Smooth muscle cell (in vitro differentiated cells): ENCODE data around the gene CRLF1. TPM values are rescaled to one million over a fixed set of nuclear protein-coding genes. Genes with fewer than 3 reads are reported as not detected.

Experiments
- DNase-seq: peaks from one replicate; lab custom pipeline; 2025; ENCODE audit not compliant: unreplicated experiment; lab: John Stamatoyannopoulos, UW
- H2AFZ ChIP-seq: fragments of 200-600 bp; sonication (generic); 2 replicates; pipeline ENCODE4 v1.6.0; 2016; ENCODE audit warnings: antibody characterized with exemption, low read depth, mild to moderate bottlenecking
- H3F3A ChIP-seq: fragments of 200-600 bp; sonication (generic); 2 replicates; pipeline ENCODE4 v1.6.0; 2017; ENCODE audit warnings: antibody characterized with exemption, low read depth
- H3K27ac ChIP-seq: fragments of 200-600 bp; sonication (generic); 2 replicates; pipeline ENCODE4 v1.5.1; 2016; ENCODE audit warnings: low read depth, mild to moderate bottlenecking
- H3K27me3 ChIP-seq: fragments of 200-600 bp; sonication (generic); 2 replicates; pipeline ENCODE4 v1.6.1; 2016; ENCODE audit warnings: low read depth, mild to moderate bottlenecking
- H3K36me3 ChIP-seq: fragments of 200-600 bp; sonication (generic); 2 replicates; pipeline ENCODE4 v1.5.1; 2016; ENCODE audit warnings: low read depth
- H3K4me1 ChIP-seq: fragments of 200-600 bp; sonication (generic); 2 replicates; pipeline ENCODE4 v1.5.1; 2016; ENCODE audit warnings: low read depth
- H3K4me2 ChIP-seq: fragments of 200-600 bp; sonication (generic); 2 replicates; pipeline ENCODE4 v1.6.0; 2016; ENCODE audit warnings: mild to moderate bottlenecking
- H3K4me3 ChIP-seq: fragments of 200-600 bp; sonication (generic); 2 replicates; pipeline ENCODE4 v1.5.1; 2016; ENCODE audit warnings: mild to moderate bottlenecking
- H3K79me2 ChIP-seq: fragments of 200-600 bp; sonication (generic); 2 replicates; pipeline ENCODE4 v1.6.0; 2016; ENCODE audit warnings: low read depth, mild to moderate bottlenecking
- H3K9ac ChIP-seq: fragments of 200-600 bp; sonication (generic); 2 replicates; pipeline ENCODE4 v1.6.0; 2016; ENCODE audit warnings: low read depth
- H3K9me3 ChIP-seq: fragments of 200-600 bp; sonication (generic); replicated peaks from 2 replicates; pipeline ENCODE4 v1.5.1; 2016; ENCODE audit warnings: low read depth
- H4K20me1 ChIP-seq: fragments of 200-600 bp; sonication (generic); 2 replicates; pipeline ENCODE4 v1.6.0; 2016; ENCODE audit warnings: low read depth
- whole genome bisulfite sequencing: methylation state at CpG from one replicate; pipeline ENCODE4 v1.1.7; 2016; ENCODE audit warnings: low lambda C conversion rate; 5-methylcytosine and 5-hydroxymethylcytosine counted together
- polyA plus RNA-seq: library from polyadenylated mRNA; unstranded; fragments of >200 nt; fragmentation: Nextera tagmentation; extraction: Ambion mirVana; gene quantifications from 2 replicates; pipeline ENCODE4 v1.2.1, GENCODE V29; 2016
- total RNA-seq: library from RNA; depleted of rRNA; stranded (reverse); fragments of >200 nt; gene quantifications from 2 replicates; pipeline ENCODE4 v1.2.3, GENCODE V29; 2014
- TF ChIP-seq, protein P1 (sequence below): fragments of 200-600 bp; sonication (generic); IDR thresholded peaks from 2 replicates; pipeline ENCODE4 v1.5.1; 2017; ENCODE audit warnings: borderline replicate concordance, mild to moderate bottlenecking, antibody characterized with exemption; ENCODE audit not compliant: insufficient read depth, poor library complexity, severe bottlenecking

CRLF1 gene
- total and polyA plus RNA-seq, 2 experiments from 2014 or later, result 196 to 1,048 TPM

DNA sequence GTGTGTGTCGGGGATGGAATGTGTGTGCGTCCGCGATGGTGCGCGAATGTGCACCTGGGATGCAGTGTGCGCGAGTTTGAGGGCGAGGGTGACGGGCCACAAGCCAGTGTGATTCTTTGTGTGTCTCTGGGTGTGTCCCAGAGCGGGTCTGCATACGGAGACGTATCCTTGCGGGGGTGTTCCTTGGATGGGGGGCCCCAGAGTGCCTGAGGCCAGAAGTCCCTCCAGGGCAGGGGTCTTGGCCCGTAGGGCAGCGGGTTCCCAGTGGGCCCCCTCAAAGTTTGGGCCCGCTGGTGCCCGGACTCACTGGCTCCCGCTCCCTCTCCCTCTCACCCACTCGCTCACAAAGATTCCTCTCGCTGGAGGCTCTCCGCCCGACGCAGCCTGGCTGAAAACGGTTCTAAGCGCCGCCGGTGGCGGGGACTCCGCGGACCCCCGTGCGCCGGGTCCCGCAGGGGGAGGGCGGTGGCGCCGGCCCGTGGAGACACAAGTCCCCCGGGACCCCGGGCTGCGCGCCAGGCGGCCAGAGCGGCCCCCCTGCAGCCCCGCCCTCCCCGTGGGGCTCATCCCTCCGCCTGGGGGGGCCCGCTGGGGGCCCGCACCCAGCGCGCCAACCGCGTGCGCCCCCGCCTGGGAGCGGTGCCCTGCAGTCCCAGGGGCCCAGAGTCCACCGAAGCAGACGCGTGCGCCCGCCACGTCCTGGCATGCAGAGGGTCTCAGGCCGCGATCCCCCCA lies 886 bp downstream of the CRLF1 start:
- Histone ChIP-seq H3K9me3 (no peaks in the 10 kb centered on the region), H3K4me1 (peaks cover 33% of the 10 kb centered on the region), H4K20me1 (peaks cover 44% of the 10 kb centered on the region), H3K27ac (no peak overlapping the region), H3K4me3 (peak overlapping the region; percentile 57), H2AFZ (no peak overlapping the region), H3K4me2 (peak overlapping the region; percentile 90), H3K36me3 (no peaks in the 10 kb centered on the region), H3F3A (peaks cover 12% of the 10 kb centered on the region), H3K79me2 (peaks cover 27% of the 10 kb centered on the region), H3K27me3 (peaks cover 53% of the 10 kb centered on the region), H3K9ac (no peak overlapping the region)
- TF ChIP-seq, protein P1, sequence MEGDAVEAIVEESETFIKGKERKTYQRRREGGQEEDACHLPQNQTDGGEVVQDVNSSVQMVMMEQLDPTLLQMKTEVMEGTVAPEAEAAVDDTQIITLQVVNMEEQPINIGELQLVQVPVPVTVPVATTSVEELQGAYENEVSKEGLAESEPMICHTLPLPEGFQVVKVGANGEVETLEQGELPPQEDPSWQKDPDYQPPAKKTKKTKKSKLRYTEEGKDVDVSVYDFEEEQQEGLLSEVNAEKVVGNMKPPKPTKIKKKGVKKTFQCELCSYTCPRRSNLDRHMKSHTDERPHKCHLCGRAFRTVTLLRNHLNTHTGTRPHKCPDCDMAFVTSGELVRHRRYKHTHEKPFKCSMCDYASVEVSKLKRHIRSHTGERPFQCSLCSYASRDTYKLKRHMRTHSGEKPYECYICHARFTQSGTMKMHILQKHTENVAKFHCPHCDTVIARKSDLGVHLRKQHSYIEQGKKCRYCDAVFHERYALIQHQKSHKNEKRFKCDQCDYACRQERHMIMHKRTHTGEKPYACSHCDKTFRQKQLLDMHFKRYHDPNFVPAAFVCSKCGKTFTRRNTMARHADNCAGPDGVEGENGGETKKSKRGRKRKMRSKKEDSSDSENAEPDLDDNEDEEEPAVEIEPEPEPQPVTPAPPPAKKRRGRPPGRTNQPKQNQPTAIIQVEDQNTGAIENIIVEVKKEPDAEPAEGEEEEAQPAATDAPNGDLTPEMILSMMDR, result no peak
- DNase-seq, result no peak
- 6% methylated on average over 55 of the region's 65 CpGs for WGBS

- H3K4me2 ChIP-seq, result peak overlapping the region; percentile 90
- H4K20me1 ChIP-seq, result peaks cover 46% of the 10 kb centered on the region
- H3K27me3 ChIP-seq, result peaks cover 48% of the 10 kb centered on the region
- H3K27ac ChIP-seq, result no peak overlapping the region
- WGBS, result 23% methylated on average over 17 of the region's 17 CpGs
- H3K9me3 ChIP-seq, result no peaks in the 10 kb centered on the region
- H3K4me3 ChIP-seq, result peak overlapping the region; percentile 57
- no peaks in the 10 kb centered on the region for H3K36me3 ChIP-seq
- H3K9ac ChIP-seq, result no peak overlapping the region
- H3K4me1 ChIP-seq, result peaks cover 28% of the 10 kb centered on the region
- TF ChIP-seq, protein P1, result no peak
- peaks cover 12% of the 10 kb centered on the region for H3F3A ChIP-seq
- H3K79me2 ChIP-seq, result peaks cover 27% of the 10 kb centered on the region
- DNase-seq, result no peak
- H2AFZ ChIP-seq, result no peak overlapping the region
These were observed 1.4 kb downstream of the CRLF1 start for GRCh38 chr19:18605196-18605545.

DNA sequence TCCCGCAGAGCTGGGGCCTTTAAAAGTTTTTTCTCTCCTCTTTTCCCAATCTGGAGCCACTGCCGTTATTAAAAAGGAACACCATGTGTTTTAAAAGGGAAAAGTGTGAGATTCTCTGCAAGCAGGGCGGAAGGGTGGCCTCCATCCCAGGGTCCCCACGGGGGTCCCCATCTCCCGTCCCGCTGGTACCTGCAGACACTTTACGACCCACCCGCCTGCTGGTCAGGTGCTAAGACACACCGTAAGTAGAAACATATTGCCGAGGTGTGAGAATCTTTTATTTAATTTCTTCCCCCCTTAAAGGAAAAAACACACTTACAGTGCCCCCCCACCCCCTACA lies 1.8 kb downstream of the CRLF1 start:
- Histone ChIP-seq H3K36me3 (no peaks in the 10 kb centered on the region), H3K27me3 (peaks cover 44% of the 10 kb centered on the region), H4K20me1 (peaks cover 49% of the 10 kb centered on the region), H3K79me2 (peaks cover 27% of the 10 kb centered on the region), H3K4me3 (peak overlapping the region; percentile 57), H3K9ac (no peak overlapping the region), H3K27ac (peak overlapping the region; percentile 57), H3F3A (peaks cover 12% of the 10 kb centered on the region), H3K9me3 (no peaks in the 10 kb centered on the region), H3K4me1 (peaks cover 28% of the 10 kb centered on the region), H2AFZ (no peak overlapping the region), H3K4me2 (peak overlapping the region; percentile 90)
- WGBS, result 28% methylated on average over 10 of the region's 10 CpGs
- TF ChIP-seq, protein P1, result no peak
- no peak for DNase-seq
